WTC11 (cell line): Measurements from ENCODE around the gene ZNF205. TPM values are rescaled to one million over a fixed set of nuclear protein-coding genes. Genes with fewer than 3 reads are reported as not detected.

Source experiments
- ATAC-seq: fragments of 200-7000 bp; cut with Tn5 transposase; 2 replicates; pipeline ENCODE4 v1.10.0; 2021; ENCODE audit warnings: mild to moderate bottlenecking, moderate library complexity
- CTCF ChIA-PET: fragments of 300-600 bp; sonication (Branson Sonifier 250); formaldehyde crosslinking; loops from one replicate; lab custom pipeline; 2021; ENCODE audit warnings: antibody characterized with exemption; lab: Charles Lee
- POLR2A ChIA-PET: fragments of 350-600 bp; sonication (Branson Sonifier 250); formaldehyde crosslinking; loops from one replicate; lab custom pipeline; 2021; ENCODE audit warnings: antibody characterized with exemption; lab: Charles Lee
- DNase-seq: peaks from one replicate; pipeline ENCODE4 v3.0.0; 2021; ENCODE audit warnings: low spot score
- H3K27ac Mint-ChIP-seq: 2 replicates; pipeline ENCODE4 v1.8.0; 2021; ENCODE audit warnings: mixed read lengths
- H3K27me3 Mint-ChIP-seq: 2 replicates; pipeline ENCODE4 v1.8.0; 2021; ENCODE audit warnings: low read depth, mild to moderate bottlenecking, moderate library complexity, mixed read lengths
- H3K36me3 Mint-ChIP-seq: 2 replicates; pipeline ENCODE4 v1.8.0; 2021; ENCODE audit warnings: mixed read lengths
- H3K4me1 Mint-ChIP-seq: 2 replicates; pipeline ENCODE4 v1.8.0; 2022; ENCODE audit warnings: mixed read lengths
- H3K4me3 Mint-ChIP-seq: 2 replicates; pipeline ENCODE4 v1.8.0; 2021; ENCODE audit warnings: mild to moderate bottlenecking, moderate library complexity, mixed read lengths
- H3K9me3 Mint-ChIP-seq: 2 replicates; pipeline ENCODE4 v1.8.0; 2021; ENCODE audit warnings: mixed read lengths
- ATF3 ChIP-seq: sonication (generic); formaldehyde crosslinking; conservative IDR thresholded peaks from 2 replicates; pipeline ENCODE4 v1.8.1; 2022; ENCODE audit warnings: mild to moderate bottlenecking, missing genetic modification reagents
- CBFB ChIP-seq: sonication (generic); formaldehyde crosslinking; IDR thresholded peaks from 2 replicates; pipeline ENCODE4 v1.8.1; 2022; ENCODE audit warnings: mild to moderate bottlenecking, low read depth, missing genetic modification reagents
- CTCF ChIP-seq: fragments of 200-600 bp; IDR thresholded peaks from 2 replicates; pipeline ENCODE4 v1.8.0; 2022; ENCODE audit warnings: antibody characterized with exemption
- ETV6 ChIP-seq: sonication (generic); formaldehyde crosslinking; IDR thresholded peaks from 2 replicates; pipeline ENCODE4 v1.8.1; 2022; ENCODE audit warnings: mild to moderate bottlenecking, missing genetic modification reagents
- FOXJ3 ChIP-seq: sonication (generic); formaldehyde crosslinking; IDR thresholded peaks from 2 replicates; pipeline ENCODE4 v1.9.0; 2021; ENCODE audit warnings: missing genetic modification reagents, mild to moderate bottlenecking, borderline replicate concordance
- FOXP1 ChIP-seq: sonication (generic); formaldehyde crosslinking; IDR thresholded peaks from 2 replicates; pipeline ENCODE4 v1.8.0; 2022; ENCODE audit warnings: missing genetic modification reagents, mild to moderate bottlenecking, moderate library complexity, borderline replicate concordance
- HMGXB4 ChIP-seq: sonication (generic); formaldehyde crosslinking; IDR thresholded peaks from 2 replicates; pipeline ENCODE4 v1.8.1; 2023; ENCODE audit warnings: mild to moderate bottlenecking, moderate library complexity, missing genetic modification reagents
- JUN ChIP-seq: sonication (generic); formaldehyde crosslinking; IDR thresholded peaks from 2 replicates; pipeline ENCODE4 v1.8.0; 2023; ENCODE audit warnings: mild to moderate bottlenecking, missing genetic modification reagents
- NR1H2 ChIP-seq: sonication (generic); formaldehyde crosslinking; IDR thresholded peaks from 2 replicates; pipeline ENCODE4 v1.9.0; 2021; ENCODE audit warnings: mild to moderate bottlenecking, moderate library complexity, missing genetic modification reagents
- OVOL2 ChIP-seq: fragments of 250-450 bp; sonication (Bioruptor Pico); IDR thresholded peaks from 2 replicates; pipeline ENCODE4 v1.9.0; 2021; ENCODE audit warnings: mild to moderate bottlenecking, borderline replicate concordance
- PRDM15 ChIP-seq: sonication (generic); formaldehyde crosslinking; IDR thresholded peaks from 2 replicates; pipeline ENCODE4 v1.8.0; 2022; ENCODE audit warnings: missing genetic modification reagents
- RELA ChIP-seq: sonication (generic); formaldehyde crosslinking; IDR thresholded peaks from 2 replicates; pipeline ENCODE4 v1.8.1; 2022; ENCODE audit warnings: missing genetic modification reagents, mild to moderate bottlenecking, borderline replicate concordance
- SP1 ChIP-seq: sonication (generic); formaldehyde crosslinking; conservative IDR thresholded peaks from 2 replicates; pipeline ENCODE4 v1.8.1; 2022; ENCODE audit warnings: missing genetic modification reagents
- TCF7 ChIP-seq: sonication (generic); formaldehyde crosslinking; IDR thresholded peaks from 2 replicates; pipeline ENCODE4 v1.8.0; 2022; ENCODE audit warnings: mild to moderate bottlenecking, low read depth, missing genetic modification reagents, moderate library complexity
- USF1 ChIP-seq: sonication (generic); formaldehyde crosslinking; IDR thresholded peaks from 2 replicates; pipeline ENCODE4 v1.8.0; 2022; ENCODE audit warnings: mild to moderate bottlenecking, missing genetic modification reagents
- ZBTB21 ChIP-seq: sonication (generic); formaldehyde crosslinking; IDR thresholded peaks from 2 replicates; pipeline ENCODE4 v1.8.1; 2023; ENCODE audit warnings: mild to moderate bottlenecking, missing genetic modification reagents, borderline replicate concordance
- ZMAT4 ChIP-seq: fragments of 250-450 bp; sonication (Bioruptor Pico); IDR thresholded peaks from 2 replicates; pipeline ENCODE4 v1.9.0; 2021; ENCODE audit warnings: mild to moderate bottlenecking
- ZNF263 ChIP-seq: sonication (generic); formaldehyde crosslinking; IDR thresholded peaks from 2 replicates; pipeline ENCODE4 v1.8.1; 2022; ENCODE audit warnings: low read depth, mild to moderate bottlenecking, moderate library complexity, missing genetic modification reagents
- ZNF317 ChIP-seq: sonication (generic); formaldehyde crosslinking; IDR thresholded peaks from 2 replicates; pipeline ENCODE4 v1.8.1; 2023; ENCODE audit warnings: low read depth, mild to moderate bottlenecking, moderate library complexity, missing genetic modification reagents, borderline replicate concordance
- ZSCAN18 ChIP-seq: fragments of 250-450 bp; sonication (Bioruptor Pico); IDR thresholded peaks from 2 replicates; pipeline ENCODE4 v2.1.2; 2022; ENCODE audit warnings: mild to moderate bottlenecking, moderate library complexity
- total RNA-seq: library from RNA; stranded (reverse); gene quantifications from 3 replicates; pipeline ENCODE4 v1.2.3, GENCODE V29; 2021

ZNF205 gene
- total RNA-seq, 1 experiment from 2014 or later: 22.7 TPM

- TF ChIP-seq ZSCAN18 (CRISPR knock-in tag): no peak
Measured at GRCh38 chr16:3115561-3115960, 3.2 kb downstream of the ZNF205 start (continued).

- DNase-seq: no peak
- peaks cover 18% of the 10 kb centered on the region for H3K4me1 Mint-ChIP-seq
- ATAC-seq: no peak
- no peak for TF ChIP-seq FOXJ3 (CRISPR knock-in tag)
- TF ChIP-seq ZNF263: no peak
- TF ChIP-seq CBFB (CRISPR knock-in tag): no peak
- TF ChIP-seq USF1 (CRISPR knock-in tag): no peak
- no peak for TF ChIP-seq NR1H2 (CRISPR knock-in tag)
- TF ChIP-seq SP1 (CRISPR knock-in tag): no peak
- TF ChIP-seq ATF3: no peak
- no peak for TF ChIP-seq ETV6 (CRISPR knock-in tag)
- TF ChIP-seq RELA (CRISPR knock-in tag): no peak
- TF ChIP-seq TCF7 (CRISPR knock-in tag): no peak
- TF ChIP-seq JUN (CRISPR knock-in tag): no peak
- no peak for TF ChIP-seq CTCF
- no peak for TF ChIP-seq FOXP1 (CRISPR knock-in tag)
- no peak for TF ChIP-seq OVOL2 (CRISPR knock-in tag)
- no peak for TF ChIP-seq ZMAT4
- TF ChIP-seq, all 79 proteins: peak for 0
- Mint-ChIP-seq H3K36me3 (peaks cover 26% of the 10 kb centered on the region), H3K27me3 (no peaks in the 10 kb centered on the region), H3K4me3 (no peak overlapping the region), H3K27ac (peak overlapping the region; percentile 32; the same call in 1 of the 2 replicates), H3K9me3 (no peaks in the 10 kb centered on the region)
- POLR2A ChIA-PET: interaction anchor here (1.0 to 1.2 kb wide), 2 partner anchors 16 to 20 kb away, joined by 3 to 4 read pairs; no protein-coding TSS in a partner anchor
- CTCF ChIA-PET: interaction anchor here (1.0 to 4.7 kb wide), 3 partner anchors 14 to 87 kb away, joined by 3 to 18 read pairs (median 5); no protein-coding TSS in a partner anchor
Measured at GRCh38 chr16:3118204-3118790, 5.9 kb downstream of the ZNF205 start.

- POLR2A ChIA-PET: interaction anchor here (1.0 kb wide), 1 partner anchor 20 kb away, joined by 4 read pairs; no protein-coding TSS in a partner anchor
- H3K27ac Mint-ChIP-seq: no peak overlapping the region
- peaks cover 26% of the 10 kb centered on the region for H3K36me3 Mint-ChIP-seq
- no peaks in the 10 kb centered on the region for H3K27me3 Mint-ChIP-seq
- H3K4me1 Mint-ChIP-seq: peaks cover 17% of the 10 kb centered on the region
- DNase-seq: no peak
- no peak overlapping the region for H3K4me3 Mint-ChIP-seq
- CTCF ChIA-PET: interaction anchor here (0.9 to 4.7 kb wide), 8 partner anchors 11 to 91 kb away, joined by 3 to 23 read pairs (median 4); partner anchors contain the start of gene ZNF213
- TF ChIP-seq RELA (CRISPR knock-in tag) (no peak), ZBTB21 (CRISPR knock-in tag) (no peak), JUN (CRISPR knock-in tag) (no peak), HMGXB4 (no peak), PRDM15 (no peak), ZNF317 (CRISPR knock-in tag) (no peak)
- ATAC-seq: no peak
- H3K9me3 Mint-ChIP-seq: no peaks in the 10 kb centered on the region
Measured at GRCh38 chr16:3118846-3119245, 6.5 kb downstream of the ZNF205 start.
